Fibroblast of lung (primary cell): ENCODE results near the gene TEX29.

Experiments used
- EZH2 ChIP-seq: IDR thresholded peaks from 2 replicates; pipeline ENCODE4 v1.5.1; 2012; ENCODE audit warnings: low read length, control low read depth, mild to moderate bottlenecking; ENCODE audit errors: missing control alignments
- TF ChIP-seq, protein P1 (sequence below), 2 donors: IDR thresholded peaks in 1 of 2; conservative IDR thresholded peaks in 1 of 2; 1 replicate in 1 of 2; 2 replicates in 1 of 2; pipeline ENCODE4 v1.5.1; 2011 to 2012; ENCODE audit warnings: low read length in 2 of 2, control low read depth in 1 of 2, inconsistent platforms in 1 of 2, low read depth in 1 of 2, mild to moderate bottlenecking in 1 of 2

GRCh38 chr13:111342721-111343120, 22.3 kb downstream of the TEX29 start:
- TF ChIP-seq, protein P1, sequence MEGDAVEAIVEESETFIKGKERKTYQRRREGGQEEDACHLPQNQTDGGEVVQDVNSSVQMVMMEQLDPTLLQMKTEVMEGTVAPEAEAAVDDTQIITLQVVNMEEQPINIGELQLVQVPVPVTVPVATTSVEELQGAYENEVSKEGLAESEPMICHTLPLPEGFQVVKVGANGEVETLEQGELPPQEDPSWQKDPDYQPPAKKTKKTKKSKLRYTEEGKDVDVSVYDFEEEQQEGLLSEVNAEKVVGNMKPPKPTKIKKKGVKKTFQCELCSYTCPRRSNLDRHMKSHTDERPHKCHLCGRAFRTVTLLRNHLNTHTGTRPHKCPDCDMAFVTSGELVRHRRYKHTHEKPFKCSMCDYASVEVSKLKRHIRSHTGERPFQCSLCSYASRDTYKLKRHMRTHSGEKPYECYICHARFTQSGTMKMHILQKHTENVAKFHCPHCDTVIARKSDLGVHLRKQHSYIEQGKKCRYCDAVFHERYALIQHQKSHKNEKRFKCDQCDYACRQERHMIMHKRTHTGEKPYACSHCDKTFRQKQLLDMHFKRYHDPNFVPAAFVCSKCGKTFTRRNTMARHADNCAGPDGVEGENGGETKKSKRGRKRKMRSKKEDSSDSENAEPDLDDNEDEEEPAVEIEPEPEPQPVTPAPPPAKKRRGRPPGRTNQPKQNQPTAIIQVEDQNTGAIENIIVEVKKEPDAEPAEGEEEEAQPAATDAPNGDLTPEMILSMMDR (conservative IDR thresholded peaks at IDR 0.05 in 1 of 2, IDR thresholded peaks at IDR 0.05 in 1 of 2; ENCODE audit: low read depth in 1 of 2, low read length in 2 of 2), result no peak
- TF ChIP-seq EZH2, result no peak
